ENCODE data around the gene ABHD17A. TPM values are rescaled to one million over a fixed set of nuclear protein-coding genes. Genes with fewer than 3 reads are reported as not detected.

ABHD17A gene
- polyA plus RNA-seq, 1 of the 3 experiments (the other 2 are of a cell fraction) = 61.1 TPM

- TF ChIP-seq RCOR1 (IDR thresholded peaks at IDR 0.05; ENCODE audit: low read length) = no peak
- TF ChIP-seq CHD2 (IDR thresholded peaks at IDR 0.05; ENCODE audit: low read length, partially characterized antibody) = no peak
- no peak for TF ChIP-seq REST (IDR thresholded peaks at IDR 0.05; ENCODE audit: low read depth, low read length)
- TF ChIP-seq RFX5 (IDR thresholded peaks at IDR 0.05; ENCODE audit: low read length) = no peak
- TF ChIP-seq ZBTB33 (IDR thresholded peaks at IDR 0.05; ENCODE audit: borderline replicate concordance, low read depth) = no peak
- TF ChIP-seq EZH2phosphoT487 (IDR thresholded peaks at IDR 0.05; ENCODE audit: borderline replicate concordance, low read depth) = no peak
- TF ChIP-seq USF1 (IDR thresholded peaks at IDR 0.05; ENCODE audit: borderline replicate concordance, low read depth) = no peak
- TF ChIP-seq JUND (IDR thresholded peaks at IDR 0.05) = no peak
- no peak for TF ChIP-seq POLR2AphosphoS5 (IDR thresholded peaks at IDR 0.05; ENCODE audit: low read depth, low read length)
- no peak for TF ChIP-seq RAD21 (IDR thresholded peaks at IDR 0.05; ENCODE audit: low read length)
- TF ChIP-seq GATA2 (CRISPR knock-in tag; IDR thresholded peaks at IDR 0.05) = no peak
- no peak for TF ChIP-seq MEF2A (IDR thresholded peaks at IDR 0.05; ENCODE audit: borderline replicate concordance, low read depth)
- TF ChIP-seq TCF12 (IDR thresholded peaks at IDR 0.05) = no peak
- no peak for TF ChIP-seq NRF1 (IDR thresholded peaks at IDR 0.05; ENCODE audit: low read depth, low read length)
- no peak for TF ChIP-seq GABPA (IDR thresholded peaks at IDR 0.05; ENCODE audit: low read depth)
- no peak for TF ChIP-seq TAF1 (IDR thresholded peaks at IDR 0.05; ENCODE audit: borderline replicate concordance, low read depth, low read length)
- TF ChIP-seq ELF1 (IDR thresholded peaks at IDR 0.05) = no peak
- TF ChIP-seq USF2 (IDR thresholded peaks at IDR 0.05; ENCODE audit: borderline replicate concordance, low read depth, low read length) = no peak
- CTCF ChIA-PET = interaction anchor here (0.6 to 2.8 kb wide), 6 partner anchors 11 to 103 kb away, joined by 3 to 15 read pairs (median 6); no protein-coding TSS in a partner anchor
- H3K9ac ChIP-seq = no peak overlapping the region
- peaks cover 23% of the 10 kb centered on the region for H3F3A ChIP-seq (replicated peaks; ENCODE audit: insufficient read depth)
- H3K9me3 ChIP-seq = no peaks in the 10 kb centered on the region
- WGBS (ENCODE audit: low lambda C conversion rate) = 79% methylated on average over 11 of the region's 16 CpGs
- POLR2A ChIA-PET = no interaction called here
- H3K27me3 ChIP-seq (ENCODE audit: insufficient read depth) = no peaks in the 10 kb centered on the region
- H4K20me1 ChIP-seq (ENCODE audit: insufficient read depth) = peaks cover 95% of the 10 kb centered on the region
- H2AFZ ChIP-seq (ENCODE audit: low read depth) = no peak overlapping the region
- peaks cover 84% of the 10 kb centered on the region for H3K79me2 ChIP-seq (ENCODE audit: insufficient read depth)
- H3K27ac ChIP-seq (ENCODE audit: low read depth in 2 of 2, low read length in 1 of 2) = no peak overlapping the region; a peak in 1 of 4 replicates
- no peak overlapping the region for H3K4me2 ChIP-seq
- no peak for DNase-seq
- H3K4me1 ChIP-seq (ENCODE audit: control insufficient read depth in 1 of 2, insufficient read depth in 2 of 2, low read depth in 1 of 2, low read length in 1 of 2) = peaks cover 23 to 38% of the 10 kb centered on the region in 2 experiments; a peak in 3 of 4 replicates
- peaks cover 3 to 6% of the 10 kb centered on the region in 2 experiments for H3K36me3 ChIP-seq (replicated peaks in 1 of 2; ENCODE audit: control insufficient read depth in 1 of 2, insufficient read depth in 2 of 2, low read length in 1 of 2)
- H3K4me3 ChIP-seq (ENCODE audit: low read depth in 2 of 2, low read length in 1 of 2) = no peak overlapping the region
- H3K9me2 ChIP-seq = no peaks in the 10 kb centered on the region
Measured at GRCh38 chr19:1854039-1854541, 31.2 kb downstream of the ABHD17A start.
